OCI-LY3 (cell line): Measurements from ENCODE around the gene UNC80.

Experiments
- H2AFZ ChIP-seq: fragments of 200-600, 300-600 bp; shearing (Covaris generic); 2 replicates; pipeline ENCODE4 v1.6.0; 2014; ENCODE audit warnings: antibody characterized with exemption, low read depth, low read length
- H3K27ac ChIP-seq: fragments of 200-600, 300-600 bp; sonication (generic); 2 replicates; pipeline ENCODE4 v1.5.1; 2014; ENCODE audit warnings: mild to moderate bottlenecking, low read length, moderate library complexity, mixed read lengths
- H3K27me3 ChIP-seq: fragments of 200-600, 300-600 bp; sonication (generic); 2 replicates; pipeline ENCODE4 v1.6.1; 2014; ENCODE audit warnings: low read depth, low read length, mixed read lengths
- H3K36me3 ChIP-seq: fragments of 200-600, 300-600 bp; sonication (generic); replicated peaks from 2 replicates; pipeline ENCODE3; 2014; ENCODE audit warnings: low read depth, low read length, mixed read lengths
- H3K4me1 ChIP-seq: fragments of 300-600, 200-600 bp; sonication (generic); 2 replicates; pipeline ENCODE4 v1.6.1; 2014; ENCODE audit warnings: low read length, mixed read lengths
- H3K4me2 ChIP-seq: fragments of 200-600, 300-600 bp; sonication (generic); 2 replicates; pipeline ENCODE4 v1.6.1; 2014; ENCODE audit warnings: low read length, mixed read lengths
- H3K4me3 ChIP-seq: fragments of 300-600, 200-600 bp; sonication (generic); 2 replicates; pipeline ENCODE4 v1.5.1; 2014; ENCODE audit warnings: antibody characterized with exemption, mild to moderate bottlenecking, low read length, moderate library complexity
- H3K79me2 ChIP-seq: fragments of 300-600, 200-600 bp; shearing (Covaris generic); 2 replicates; pipeline ENCODE4 v1.6.1; 2014; ENCODE audit warnings: mild to moderate bottlenecking, low read length, mixed read lengths
- H3K9ac ChIP-seq: fragments of 300-600, 200-600 bp; shearing (Covaris generic); 2 replicates; pipeline ENCODE4 v1.6.0; 2014; ENCODE audit warnings: mild to moderate bottlenecking, low read length, moderate library complexity
- H3K9me3 ChIP-seq: fragments of 200-600, 300-600 bp; shearing (Covaris generic); 2 replicates; pipeline ENCODE4 v1.6.1; 2014; ENCODE audit warnings: low read length, mixed read lengths; ENCODE audit not compliant: insufficient read depth
- H4K20me1 ChIP-seq: fragments of 200-600, 300-600 bp; sonication (generic); 2 replicates; pipeline ENCODE4 v1.6.1; 2016; ENCODE audit warnings: low read length, mixed read lengths; ENCODE audit not compliant: insufficient read depth
- EZH2phosphoT487 ChIP-seq: fragments of 200-600 bp; shearing (Covaris generic); IDR thresholded peaks from 2 replicates; pipeline ENCODE4 v1.6.1; 2018; ENCODE audit warnings: antibody characterized with exemption, mixed run types, low read depth
- TF ChIP-seq, protein P1 (sequence below): fragments of 200-600, 300-600 bp; sonication (generic); IDR thresholded peaks from 2 replicates; pipeline ENCODE4 v1.5.1; 2014; ENCODE audit warnings: antibody characterized with exemption, low read length, low read depth

Gene UNC80

GRCh38 chr2:209974576-209974975, 202.9 kb downstream of the UNC80 start:
- Histone ChIP-seq H3K4me1 (peaks cover 10% of the 10 kb centered on the region; the same call in 1 of the 2 replicates), H3K9ac (no peak overlapping the region), H3K27ac (no peak overlapping the region), H3K4me2 (no peak overlapping the region), H3K9me3 (no peaks in the 10 kb centered on the region), H3K36me3 (no peaks in the 10 kb centered on the region), H2AFZ (no peak overlapping the region), H3K27me3 (0 out of 2 replicates have a peak, but pooled peaks cover 3% of the 10 kb centered on the region), H4K20me1 (no peaks in the 10 kb centered on the region), H3K79me2 (no peaks in the 10 kb centered on the region), H3K4me3 (no peak overlapping the region)
- no peak for TF ChIP-seq EZH2phosphoT487
- TF ChIP-seq, protein P1, sequence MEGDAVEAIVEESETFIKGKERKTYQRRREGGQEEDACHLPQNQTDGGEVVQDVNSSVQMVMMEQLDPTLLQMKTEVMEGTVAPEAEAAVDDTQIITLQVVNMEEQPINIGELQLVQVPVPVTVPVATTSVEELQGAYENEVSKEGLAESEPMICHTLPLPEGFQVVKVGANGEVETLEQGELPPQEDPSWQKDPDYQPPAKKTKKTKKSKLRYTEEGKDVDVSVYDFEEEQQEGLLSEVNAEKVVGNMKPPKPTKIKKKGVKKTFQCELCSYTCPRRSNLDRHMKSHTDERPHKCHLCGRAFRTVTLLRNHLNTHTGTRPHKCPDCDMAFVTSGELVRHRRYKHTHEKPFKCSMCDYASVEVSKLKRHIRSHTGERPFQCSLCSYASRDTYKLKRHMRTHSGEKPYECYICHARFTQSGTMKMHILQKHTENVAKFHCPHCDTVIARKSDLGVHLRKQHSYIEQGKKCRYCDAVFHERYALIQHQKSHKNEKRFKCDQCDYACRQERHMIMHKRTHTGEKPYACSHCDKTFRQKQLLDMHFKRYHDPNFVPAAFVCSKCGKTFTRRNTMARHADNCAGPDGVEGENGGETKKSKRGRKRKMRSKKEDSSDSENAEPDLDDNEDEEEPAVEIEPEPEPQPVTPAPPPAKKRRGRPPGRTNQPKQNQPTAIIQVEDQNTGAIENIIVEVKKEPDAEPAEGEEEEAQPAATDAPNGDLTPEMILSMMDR, result no peak

DNA sequence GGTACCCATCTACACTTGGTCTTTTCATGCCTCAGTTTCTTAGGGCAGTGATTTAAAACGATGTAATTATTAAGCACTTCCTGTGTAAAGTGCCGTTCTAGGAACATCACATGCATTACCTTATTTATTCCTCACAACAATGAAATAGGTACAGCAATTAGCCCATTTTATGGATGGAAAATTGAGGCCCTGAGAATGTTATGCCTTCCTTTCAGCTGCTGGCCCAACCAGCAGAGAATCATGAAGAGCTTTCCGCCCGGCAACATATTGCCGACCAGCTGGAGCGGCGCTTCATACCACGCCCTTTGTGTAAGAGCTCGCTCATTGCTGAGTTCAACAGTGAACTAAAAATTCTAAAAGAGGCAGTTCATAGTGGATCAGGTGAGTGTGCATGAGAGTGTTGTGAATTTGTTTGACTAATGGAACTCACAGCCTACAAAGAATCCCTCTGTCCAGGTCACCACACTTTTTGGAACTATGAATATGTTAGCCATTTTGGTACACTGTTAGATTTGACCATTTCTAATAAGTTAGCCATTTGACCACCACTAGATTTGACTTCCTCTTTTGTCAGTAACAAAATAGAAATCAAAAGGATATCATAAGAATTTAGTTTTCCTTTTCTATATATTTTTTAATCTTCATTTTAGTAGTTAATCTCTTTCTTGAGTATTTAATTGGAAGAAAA, 205.2 kb downstream of the UNC80 start:
- no peak overlapping the region for H3K27ac ChIP-seq
- H4K20me1 ChIP-seq, result no peaks in the 10 kb centered on the region
- TF ChIP-seq, protein P1, result no peak
- no peak for TF ChIP-seq EZH2phosphoT487
- H3K9ac ChIP-seq, result peak overlapping the region; percentile 25; the same call in 1 of the 2 replicates
- peaks cover 10% of the 10 kb centered on the region; the same call in 1 of the 2 replicates for H3K4me1 ChIP-seq
- no peaks in the 10 kb centered on the region for H3K36me3 ChIP-seq
- H3K4me2 ChIP-seq, result peak overlapping the region; percentile 64
- 0 out of 2 replicates have a peak, but pooled peaks cover 3% of the 10 kb centered on the region for H3K27me3 ChIP-seq
- H3K79me2 ChIP-seq, result no peaks in the 10 kb centered on the region
- peak overlapping the region; percentile 65; the same call in 1 of the 2 replicates for H2AFZ ChIP-seq
- H3K9me3 ChIP-seq, result no peaks in the 10 kb centered on the region
- H3K4me3 ChIP-seq, result peak overlapping the region; percentile 54

DNA sequence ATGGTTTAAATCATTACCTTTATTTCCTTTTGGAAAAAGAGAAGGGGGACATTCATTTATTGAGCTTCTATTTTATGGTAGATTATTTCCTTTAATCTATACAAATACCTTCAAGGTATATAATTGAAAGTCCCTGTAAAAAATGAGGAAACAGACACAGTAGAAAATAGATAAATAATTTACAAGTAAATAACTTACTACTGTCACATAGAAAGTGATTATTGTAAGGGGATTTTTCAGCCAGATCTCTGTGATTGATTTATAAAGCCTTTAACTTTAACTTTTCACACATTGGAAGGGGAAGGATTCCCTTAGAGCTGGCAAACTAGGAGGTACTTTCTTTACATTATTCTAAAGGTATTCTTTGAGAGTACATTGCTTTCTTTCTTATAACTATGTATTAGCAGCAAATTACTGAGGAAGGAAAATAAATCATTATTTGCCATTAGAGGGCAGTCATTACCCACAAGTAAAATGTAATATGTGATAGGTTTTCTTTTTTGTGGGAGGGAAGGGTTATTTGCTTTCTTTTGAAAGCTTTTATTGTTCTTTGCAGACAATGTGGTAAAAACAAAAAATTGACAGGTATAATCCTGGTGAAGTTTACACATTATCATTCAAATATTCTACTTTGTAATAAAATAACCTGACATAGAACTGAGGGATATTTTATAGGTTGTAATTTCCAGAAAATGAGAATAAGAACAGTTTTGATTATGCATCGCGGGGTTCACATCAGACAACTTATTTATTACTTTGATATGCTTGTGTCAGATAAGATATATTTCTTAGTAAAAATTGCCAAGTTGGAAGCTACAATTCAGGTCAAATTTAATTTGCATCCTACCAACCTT, 206.0 kb downstream of the UNC80 start:
- Histone ChIP-seq H3K4me1 (peaks cover 10% of the 10 kb centered on the region; the same call in 1 of the 2 replicates), H3K9ac (no peak overlapping the region), H3K4me3 (peak overlapping the region; percentile 54; the same call in 1 of the 2 replicates), H3K27me3 (no peaks in the 10 kb centered on the region), H3K36me3 (no peaks in the 10 kb centered on the region), H3K79me2 (no peaks in the 10 kb centered on the region), H3K4me2 (peak overlapping the region; percentile 64), H3K27ac (no peak overlapping the region), H4K20me1 (no peaks in the 10 kb centered on the region), H2AFZ (no peak overlapping the region), H3K9me3 (no peaks in the 10 kb centered on the region)
- TF ChIP-seq, protein P1, result peak; percentile 65
- TF ChIP-seq EZH2phosphoT487, result no peak

DNA sequence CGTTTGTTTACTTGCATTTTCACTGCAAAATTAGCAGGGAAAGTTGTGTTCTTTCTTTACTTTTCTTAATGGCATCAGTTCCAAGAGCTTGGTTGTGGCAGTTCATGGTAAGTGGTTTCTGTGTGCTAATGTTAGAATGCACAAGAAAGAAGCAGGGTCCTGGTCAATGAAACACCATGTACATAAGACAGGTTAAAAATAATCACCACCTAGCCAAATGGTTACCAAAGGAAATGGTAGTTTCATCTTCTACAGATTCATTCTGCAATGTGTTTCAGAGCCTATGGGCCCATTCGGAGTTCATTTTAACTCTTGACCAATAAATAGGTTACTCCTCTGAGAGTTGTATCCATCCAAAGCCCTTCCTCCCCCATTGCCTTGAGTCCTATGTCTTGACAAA, 212.7 kb downstream of the UNC80 start:
- Histone ChIP-seq H3K9me3 (no peaks in the 10 kb centered on the region), H3K36me3 (no peaks in the 10 kb centered on the region), H3K27me3 (no peaks in the 10 kb centered on the region), H2AFZ (no peak overlapping the region), H3K9ac (no peak overlapping the region), H4K20me1 (no peaks in the 10 kb centered on the region), H3K4me1 (no peaks in the 10 kb centered on the region), H3K4me3 (no peak overlapping the region), H3K79me2 (no peaks in the 10 kb centered on the region), H3K4me2 (no peak overlapping the region), H3K27ac (no peak overlapping the region)
- TF ChIP-seq EZH2phosphoT487, result no peak
- TF ChIP-seq, protein P1, result no peak
